ENCODE results near the gene AKR1B15. TPM values are rescaled to one million over a fixed set of nuclear protein-coding genes. Genes with fewer than 3 reads are reported as not detected.

AKR1B15 gene
- total and polyA plus RNA-seq, 2 donors (not counting 3 experiments of a cell fraction or from before 2014, with no cell fraction given): not detected

- H3K9me3 ChIP-seq (replicated peaks; ENCODE audit: control insufficient read depth, insufficient read depth, low read length): no peaks in the 10 kb centered on the region
- TF ChIP-seq CTCF (IDR thresholded peaks at IDR 0.05; ENCODE audit: extremely low read depth in 1 of 2, insufficient read depth in 1 of 2, low read depth in 1 of 2, low read length in 2 of 2) (no peak), MYC (IDR thresholded peaks at IDR 0.05; ENCODE audit: low read depth, low read length) (no peak), EZH2 (IDR thresholded peaks at IDR 0.05; ENCODE audit: borderline replicate concordance, low read depth, low read length, severe bottlenecking) (no peak), POLR2A (IDR thresholded peaks at IDR 0.05; ENCODE audit: low read depth, low read length) (no peak), MAX (IDR thresholded peaks at IDR 0.05; ENCODE audit: insufficient read depth, insufficient read length) (no peak), FOS (IDR thresholded peaks at IDR 0.05; ENCODE audit: borderline replicate concordance, insufficient read depth, low read length) (no peak), POLR2AphosphoS5 (IDR thresholded peaks at IDR 0.05; ENCODE audit: insufficient read depth, low read depth, low read length) (no peak), GATA2 (IDR thresholded peaks at IDR 0.05; ENCODE audit: insufficient read depth, insufficient read length, low read depth, low read length) (no peak), JUN (IDR thresholded peaks at IDR 0.05; ENCODE audit: borderline replicate concordance, insufficient read depth, insufficient read length, low read depth) (no peak)
- CTCF ChIA-PET: interaction anchor here (0.7 to 3.5 kb wide), 7 partner anchors 13 to 407 kb away, joined by 3 to 16 read pairs (median 5); no protein-coding TSS in a partner anchor
Observed at GRCh38 chr7:134534633-134535032, 14.3 kb upstream of the AKR1B15 start.

More at GRCh38 chr7:134534633-134535032, 14.3 kb upstream of the AKR1B15 start:
- dilution Hi-C loops (cut with MboI; ENCODE audit: extremely low pct_ligation_motif_present, low sequenced_read_pairs): no loop called here
- Histone ChIP-seq H3K9ac (replicated peaks; ENCODE audit: extremely low read depth, insufficient read depth, low read length) (no peak overlapping the region), H3K79me2 (ENCODE audit: control insufficient read depth, insufficient read depth, low read length) (no peaks in the 10 kb centered on the region), H3K9me1 (replicated peaks; ENCODE audit: control insufficient read depth, extremely low read depth, insufficient read depth, low read length) (no peaks in the 10 kb centered on the region), H4K20me1 (replicated peaks; ENCODE audit: control insufficient read depth, extremely low read depth, insufficient read depth, low read length) (no peaks in the 10 kb centered on the region), H3K4me1 (ENCODE audit: control insufficient read depth, extremely low read depth, insufficient read depth, low read length) (no peaks in the 10 kb centered on the region), H3K36me3 (ENCODE audit: control insufficient read depth in 2 of 2, extremely low read depth in 1 of 2, insufficient read depth in 2 of 2, low read length in 2 of 2) (no peaks in the 10 kb centered on the region), H3K4me2 (ENCODE audit: insufficient read depth, low read length) (no peak overlapping the region), H3K27ac (ENCODE audit: insufficient read depth, low read depth, low read length) (no peak overlapping the region), H2AFZ (ENCODE audit: low read depth, low read length) (no peak overlapping the region), H3K4me3 (replicated peaks in 1 of 3; ENCODE audit: insufficient read depth in 1 of 3, low read depth in 1 of 3, low read length in 3 of 3) (no peak overlapping the region), H3K27me3 (ENCODE audit: control insufficient read depth in 2 of 2, insufficient read depth in 2 of 2, low read length in 2 of 2) (peaks cover 0 to 4% of the 10 kb centered on the region in 2 experiments)
- DNase-seq (ENCODE audit: low read depth, low spot score) (no peak), FAIRE-seq (no peak)
- intact Hi-C loops (cut with micrococcal nuclease): no loop called here
- POLR2A ChIA-PET: interaction anchor here (0.7 kb wide), 1 partner anchor 34 kb away, joined by 6 read pairs; no protein-coding TSS in a partner anchor
- no TSS peak for BruUV-seq (replicated peaks)
